Smooth muscle cell (in vitro differentiated cells): ENCODE results near the gene USP24. TPM values are rescaled to one million over a fixed set of nuclear protein-coding genes. Genes with fewer than 3 reads are reported as not detected.
A peak's percentile ranks its signal among the peaks of the same experiment; 100 is the strongest.

Source experiments
- DNase-seq: peaks from one replicate; lab custom pipeline; 2025; ENCODE audit not compliant: unreplicated experiment; lab: John Stamatoyannopoulos, UW
- H2AFZ ChIP-seq: fragments of 200-600 bp; sonication (generic); 2 replicates; pipeline ENCODE4 v1.6.0; 2016; ENCODE audit warnings: antibody characterized with exemption, low read depth, mild to moderate bottlenecking
- H3F3A ChIP-seq: fragments of 200-600 bp; sonication (generic); 2 replicates; pipeline ENCODE4 v1.6.0; 2017; ENCODE audit warnings: antibody characterized with exemption, low read depth
- H3K27ac ChIP-seq: fragments of 200-600 bp; sonication (generic); 2 replicates; pipeline ENCODE4 v1.5.1; 2016; ENCODE audit warnings: low read depth, mild to moderate bottlenecking
- H3K27me3 ChIP-seq: fragments of 200-600 bp; sonication (generic); 2 replicates; pipeline ENCODE4 v1.6.1; 2016; ENCODE audit warnings: low read depth, mild to moderate bottlenecking
- H3K36me3 ChIP-seq: fragments of 200-600 bp; sonication (generic); 2 replicates; pipeline ENCODE4 v1.5.1; 2016; ENCODE audit warnings: low read depth
- H3K4me1 ChIP-seq: fragments of 200-600 bp; sonication (generic); 2 replicates; pipeline ENCODE4 v1.5.1; 2016; ENCODE audit warnings: low read depth
- H3K4me2 ChIP-seq: fragments of 200-600 bp; sonication (generic); 2 replicates; pipeline ENCODE4 v1.6.0; 2016; ENCODE audit warnings: mild to moderate bottlenecking
- H3K4me3 ChIP-seq: fragments of 200-600 bp; sonication (generic); 2 replicates; pipeline ENCODE4 v1.5.1; 2016; ENCODE audit warnings: mild to moderate bottlenecking
- H3K79me2 ChIP-seq: fragments of 200-600 bp; sonication (generic); 2 replicates; pipeline ENCODE4 v1.6.0; 2016; ENCODE audit warnings: low read depth, mild to moderate bottlenecking
- H3K9ac ChIP-seq: fragments of 200-600 bp; sonication (generic); 2 replicates; pipeline ENCODE4 v1.6.0; 2016; ENCODE audit warnings: low read depth
- H3K9me3 ChIP-seq: fragments of 200-600 bp; sonication (generic); replicated peaks from 2 replicates; pipeline ENCODE4 v1.5.1; 2016; ENCODE audit warnings: low read depth
- H4K20me1 ChIP-seq: fragments of 200-600 bp; sonication (generic); 2 replicates; pipeline ENCODE4 v1.6.0; 2016; ENCODE audit warnings: low read depth
- CTCF ChIP-seq: fragments of 200-600 bp; sonication (generic); IDR thresholded peaks from 2 replicates; pipeline ENCODE4 v1.5.1; 2017; ENCODE audit warnings: borderline replicate concordance, mild to moderate bottlenecking, antibody characterized with exemption; ENCODE audit not compliant: insufficient read depth, poor library complexity, severe bottlenecking
- whole genome bisulfite sequencing: methylation state at CpG from one replicate; pipeline ENCODE4 v1.1.7; 2016; ENCODE audit warnings: low lambda C conversion rate; 5-methylcytosine and 5-hydroxymethylcytosine counted together
- polyA plus RNA-seq: library from polyadenylated mRNA; unstranded; fragments of >200 nt; fragmentation: Nextera tagmentation; extraction: Ambion mirVana; gene quantifications from 2 replicates; pipeline ENCODE4 v1.2.1, GENCODE V29; 2016
- total RNA-seq: library from RNA; depleted of rRNA; stranded (reverse); fragments of >200 nt; gene quantifications from 2 replicates; pipeline ENCODE4 v1.2.3, GENCODE V29; 2014

Gene USP24
- total and polyA plus RNA-seq, 2 experiments from 2014 or later, result 3.6 to 25.9 TPM

GRCh38 chr1:55143684-55144083 is 71.5 kb downstream of the USP24 start:
- H3K36me3 ChIP-seq, result peaks cover 23% of the 10 kb centered on the region
- no peak for DNase-seq
- 91% methylated on average over 3 of the region's 3 CpGs for WGBS

GRCh38 chr1:55141295-55141893 is 73.8 kb downstream of the USP24 start:
- Histone ChIP-seq H3K36me3 (peaks cover 17% of the 10 kb centered on the region), H3K27ac (peak overlapping the region; percentile 20)

More at GRCh38 chr1:55143684-55144083, 71.5 kb downstream of the USP24 start:
- Histone ChIP-seq H3K4me3 (no peak overlapping the region), H2AFZ (no peak overlapping the region), H4K20me1 (no peaks in the 10 kb centered on the region), H3K9ac (no peak overlapping the region), H3K9me3 (no peaks in the 10 kb centered on the region), H3K4me1 (peaks cover 4% of the 10 kb centered on the region), H3K27ac (no peak overlapping the region), H3K4me2 (no peak overlapping the region), H3F3A (peaks cover 8% of the 10 kb centered on the region), H3K79me2 (no peaks in the 10 kb centered on the region), H3K27me3 (no peaks in the 10 kb centered on the region)
- TF ChIP-seq CTCF, result no peak

GRCh38 chr1:55140546-55140983 is 74.6 kb downstream of the USP24 start:
- Histone ChIP-seq H4K20me1 (no peaks in the 10 kb centered on the region), H3K9ac (no peak overlapping the region), H2AFZ (no peak overlapping the region), H3K79me2 (no peaks in the 10 kb centered on the region), H3F3A (peaks cover 8% of the 10 kb centered on the region), H3K4me3 (no peak overlapping the region), H3K27ac (peak overlapping the region; percentile 20), H3K4me2 (no peak overlapping the region), H3K36me3 (peaks cover 14% of the 10 kb centered on the region), H3K4me1 (peaks cover 4% of the 10 kb centered on the region), H3K9me3 (no peaks in the 10 kb centered on the region), H3K27me3 (no peaks in the 10 kb centered on the region)
- WGBS, result 5% methylated on average over 3 of the region's 3 CpGs
- DNase-seq, result no peak
- TF ChIP-seq CTCF, result peak; percentile 75

More at GRCh38 chr1:55141295-55141893, 73.8 kb downstream of the USP24 start:
- no peak overlapping the region for H2AFZ ChIP-seq
- no peaks in the 10 kb centered on the region for H4K20me1 ChIP-seq
- TF ChIP-seq CTCF, result no peak
- no peak overlapping the region for H3K4me3 ChIP-seq
- H3K9ac ChIP-seq, result no peak overlapping the region
- no peak for DNase-seq
- no peaks in the 10 kb centered on the region for H3K9me3 ChIP-seq
- no peaks in the 10 kb centered on the region for H3K27me3 ChIP-seq
- WGBS, result 95% methylated on average over 1 of the region's 1 CpG
- H3K4me1 ChIP-seq, result peaks cover 4% of the 10 kb centered on the region
- no peaks in the 10 kb centered on the region for H3K79me2 ChIP-seq
- H3K4me2 ChIP-seq, result no peak overlapping the region
- peaks cover 8% of the 10 kb centered on the region for H3F3A ChIP-seq

GRCh38 chr1:55140137-55140536 is 75.0 kb downstream of the USP24 start:
- peak overlapping the region; percentile 5 for H3K27ac ChIP-seq
- WGBS, result 93% methylated on average over 2 of the region's 2 CpGs

More at GRCh38 chr1:55140137-55140536, 75.0 kb downstream of the USP24 start:
- DNase-seq, result no peak
- Histone ChIP-seq H3K36me3 (peaks cover 14% of the 10 kb centered on the region), H2AFZ (no peak overlapping the region), H3F3A (peaks cover 8% of the 10 kb centered on the region), H3K79me2 (no peaks in the 10 kb centered on the region), H4K20me1 (no peaks in the 10 kb centered on the region), H3K27me3 (no peaks in the 10 kb centered on the region), H3K9ac (no peak overlapping the region), H3K4me2 (no peak overlapping the region), H3K4me1 (peaks cover 4% of the 10 kb centered on the region), H3K4me3 (no peak overlapping the region), H3K9me3 (no peaks in the 10 kb centered on the region)
- no peak for TF ChIP-seq CTCF
